Measurements from ENCODE around the gene IL18RAP.

The IL18RAP gene

DNA sequence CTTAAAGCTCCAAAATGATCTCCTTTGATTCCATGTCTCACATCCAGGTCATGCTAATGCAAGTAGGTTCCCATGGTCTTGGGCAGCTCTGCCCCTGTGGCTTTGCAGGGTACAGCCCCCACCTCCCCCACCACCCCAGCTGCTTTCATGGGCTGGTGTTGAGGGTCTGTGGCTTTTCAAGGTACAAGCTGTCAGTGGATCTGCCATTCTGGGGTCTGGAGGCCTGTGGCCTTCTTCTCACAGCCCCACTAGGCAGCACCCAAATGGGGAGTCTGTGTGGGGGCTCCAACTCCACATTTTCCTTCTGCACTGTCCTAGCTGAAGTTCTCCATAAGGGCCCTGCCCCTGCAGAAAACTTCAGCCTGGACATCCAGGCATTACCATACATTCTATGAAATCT is 69.0 kb downstream of the IL18RAP start:
- Mint-ChIP-seq H3K27ac (no peak overlapping the region), H3K4me1 (peaks cover 28% of the 10 kb centered on the region), H3K4me3 (no peak overlapping the region), H3K9me3 (peaks cover 10 to 30% of the 10 kb centered on the region in 2 donors), H3K27me3 (peaks cover 44% of the 10 kb centered on the region)
- DNase-seq (no peak), ATAC-seq (no peak)

DNA sequence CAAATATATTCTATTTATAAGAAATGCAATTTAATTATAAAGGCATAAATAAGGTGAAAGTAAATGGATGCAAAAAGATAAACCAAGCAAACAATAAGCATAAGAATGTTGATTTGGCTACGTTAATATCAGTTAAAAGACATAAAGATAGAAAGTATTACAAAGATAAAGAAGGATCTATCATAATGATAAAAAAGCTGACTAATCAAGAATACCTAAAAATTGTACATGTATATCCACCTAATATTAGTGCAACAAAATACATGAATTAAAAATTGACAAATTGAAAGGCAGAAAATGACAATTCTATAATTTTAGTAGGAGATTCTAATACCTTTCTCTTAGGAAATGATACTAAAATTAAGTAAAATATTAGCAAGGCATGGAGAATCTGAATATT is 71.6 kb downstream of the IL18RAP start:
- DNase-seq, result no peak
- Mint-ChIP-seq H3K9me3 (peaks cover 10 to 30% of the 10 kb centered on the region in 2 donors), H3K4me1 (peaks cover 21% of the 10 kb centered on the region), H3K27me3 (peaks cover 41% of the 10 kb centered on the region), H3K4me3 (no peak overlapping the region), H3K27ac (no peak overlapping the region)
- no peak for ATAC-seq

DNA sequence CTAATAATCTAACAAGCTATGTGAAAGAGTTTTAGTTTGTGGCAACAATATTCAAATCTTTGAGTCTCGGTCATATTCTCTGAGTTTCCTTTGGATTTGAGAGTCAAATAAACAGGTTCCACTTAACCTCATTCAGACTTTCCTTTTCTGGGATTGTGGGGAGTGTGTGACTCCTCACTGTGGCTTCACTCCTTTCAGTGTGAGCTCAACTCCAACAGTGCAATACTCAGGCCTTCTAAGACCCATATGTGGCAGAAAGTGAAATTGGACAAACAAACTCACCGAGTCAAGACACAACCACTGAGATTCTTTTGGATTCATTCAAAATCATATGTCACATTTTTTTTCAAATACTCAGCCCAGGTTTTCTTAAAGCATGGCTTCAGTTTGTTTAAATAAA is 75.5 kb downstream of the IL18RAP start:
- peak overlapping the region in 1 of 2 donors; percentile 57 for H3K4me3 Mint-ChIP-seq
- peaks cover 16% of the 10 kb centered on the region for H3K4me1 Mint-ChIP-seq
- ATAC-seq (peak; percentile 95), DNase-seq (peak in 1 of 2 donors; percentile 34)
- peaks cover 36% of the 10 kb centered on the region for H3K27me3 Mint-ChIP-seq
- H3K9me3 Mint-ChIP-seq, result peaks cover 5 to 13% of the 10 kb centered on the region in 2 donors
- H3K27ac Mint-ChIP-seq, result no peak overlapping the region

DNA sequence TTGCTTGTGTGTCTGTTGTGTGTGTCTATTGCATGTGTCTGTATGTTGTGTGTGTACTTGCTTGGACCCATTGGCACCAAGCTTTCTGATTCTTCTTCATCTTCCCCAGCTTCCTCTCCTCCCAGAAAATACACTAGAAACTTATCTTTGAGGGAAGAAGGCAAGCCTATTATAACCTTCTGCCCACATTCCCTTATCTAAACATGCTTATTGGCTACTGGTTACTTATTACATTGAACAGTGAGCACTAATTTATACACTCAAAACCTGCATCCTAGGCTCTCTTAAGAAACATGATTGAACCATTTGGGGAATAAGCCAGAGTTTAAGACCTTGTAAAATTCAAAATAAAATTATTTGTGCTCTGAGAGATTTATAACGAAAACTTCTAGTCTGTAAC is 76.6 kb downstream of the IL18RAP start:
- Mint-ChIP-seq H3K4me3 (no peak overlapping the region), H3K27ac (no peak overlapping the region), H3K27me3 (peaks cover 36% of the 10 kb centered on the region), H3K9me3 (peaks cover 0 to 8% of the 10 kb centered on the region in 2 donors), H3K4me1 (peaks cover 16% of the 10 kb centered on the region)
- ATAC-seq, result no peak
- no peak for DNase-seq
